ENCODE measurements around the gene PREP.

Gene PREP

GRCh38 chr6:105402939-105403935 lies at the start of gene PREP (continued):
- TF ChIP-seq, protein P1, sequence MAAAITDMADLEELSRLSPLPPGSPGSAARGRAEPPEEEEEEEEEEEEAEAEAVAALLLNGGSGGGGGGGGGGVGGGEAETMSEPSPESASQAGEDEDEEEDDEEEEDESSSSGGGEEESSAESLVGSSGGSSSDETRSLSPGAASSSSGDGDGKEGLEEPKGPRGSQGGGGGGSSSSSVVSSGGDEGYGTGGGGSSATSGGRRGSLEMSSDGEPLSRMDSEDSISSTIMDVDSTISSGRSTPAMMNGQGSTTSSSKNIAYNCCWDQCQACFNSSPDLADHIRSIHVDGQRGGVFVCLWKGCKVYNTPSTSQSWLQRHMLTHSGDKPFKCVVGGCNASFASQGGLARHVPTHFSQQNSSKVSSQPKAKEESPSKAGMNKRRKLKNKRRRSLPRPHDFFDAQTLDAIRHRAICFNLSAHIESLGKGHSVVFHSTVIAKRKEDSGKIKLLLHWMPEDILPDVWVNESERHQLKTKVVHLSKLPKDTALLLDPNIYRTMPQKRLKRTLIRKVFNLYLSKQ (tag by site-specific recombination; IDR thresholded peaks at IDR 0.05; ENCODE audit: borderline replicate concordance): no peak
- TF ChIP-seq ZNF510 (tag by site-specific recombination; IDR thresholded peaks at IDR 0.05; ENCODE audit: insufficient replicate concordance) (peak; percentile 13), ZNF701 (tag by site-specific recombination; IDR thresholded peaks at IDR 0.05) (no peak), ZNF549 (tag by site-specific recombination; IDR thresholded peaks at IDR 0.05) (no peak), ZNF664 (tag by site-specific recombination; IDR thresholded peaks at IDR 0.05) (peak; percentile 52; the same call in 1 of the 2 replicates), SP2 (tag by site-specific recombination; IDR thresholded peaks at IDR 0.05) (no peak), ZBTB21 (tag by site-specific recombination; IDR thresholded peaks at IDR 0.05) (no peak), EGR2 (tag by site-specific recombination; IDR thresholded peaks at IDR 0.05; ENCODE audit: low read depth) (no peak), ZNF311 (tag by site-specific recombination; IDR thresholded peaks at IDR 0.05; ENCODE audit: borderline replicate concordance) (no peak), ZNF600 (tag by site-specific recombination; IDR thresholded peaks at IDR 0.05) (peak; percentile 45; the same call in 1 of the 2 replicates), ZNF623 (tag by site-specific recombination; IDR thresholded peaks at IDR 0.05) (no peak), ZNF777 (tag by site-specific recombination; IDR thresholded peaks at IDR 0.05; ENCODE audit: borderline replicate concordance) (peak; percentile 48; the same call in 1 of the 2 replicates), ZNF670 (tag by site-specific recombination; IDR thresholded peaks at IDR 0.05; ENCODE audit: low read depth) (no peak)

DNA sequence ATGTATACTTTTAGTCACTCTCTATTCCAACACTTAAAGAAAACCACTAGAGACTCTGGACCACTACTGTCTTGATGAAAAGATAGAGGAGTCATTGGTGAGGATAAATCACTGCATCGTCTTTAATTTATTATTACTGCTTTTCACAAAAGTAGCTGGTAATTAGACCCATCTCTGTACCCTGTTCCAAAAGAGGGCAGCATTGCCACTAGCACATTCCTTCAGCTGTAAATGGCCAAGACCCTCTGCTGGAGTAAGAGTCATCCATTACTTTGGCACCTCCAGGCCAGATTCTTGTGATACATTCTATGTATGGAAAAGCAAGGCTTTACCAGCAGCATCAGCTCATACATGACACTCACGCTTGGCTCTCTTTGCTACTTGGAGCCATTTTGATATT lies 49.5 kb upstream of the PREP start:
- no peaks in the 10 kb centered on the region for H3K36me3 ChIP-seq (ENCODE audit: control insufficient read depth in 2 of 2, insufficient read depth in 1 of 2, low read length in 2 of 2)
- H3K4me3 ChIP-seq (ENCODE audit: low read depth, low read length): no peak overlapping the region
- POLR2A ChIA-PET: no interaction called here
- no peak for TF ChIP-seq ZNF513 (tag by site-specific recombination; IDR thresholded peaks at IDR 0.05)
- no peak for TF ChIP-seq TSHZ1 (tag by site-specific recombination; IDR thresholded peaks at IDR 0.05; ENCODE audit: borderline replicate concordance)
- no peak for TF ChIP-seq ZNF335 (tag by site-specific recombination; conservative IDR thresholded peaks at IDR 0.05)
- no peak for TF ChIP-seq ZNF157 (tag by site-specific recombination; IDR thresholded peaks at IDR 0.05)
- TF ChIP-seq ZNF292 (tag by site-specific recombination; IDR thresholded peaks at IDR 0.05; ENCODE audit: borderline replicate concordance, low read depth): no peak
- TF ChIP-seq ZNF707 (tag by site-specific recombination; IDR thresholded peaks at IDR 0.05): no peak
- TF ChIP-seq MEIS1 (CRISPR knock-in tag; IDR thresholded peaks at IDR 0.05; ENCODE audit: borderline replicate concordance): no peak
- no peak for TF ChIP-seq ZNF830 (tag by site-specific recombination; IDR thresholded peaks at IDR 0.05; ENCODE audit: low read depth)
- no peak for TF ChIP-seq PBX3 (CRISPR knock-in tag; IDR thresholded peaks at IDR 0.05)
- TF ChIP-seq ZXDB (tag by site-specific recombination; IDR thresholded peaks at IDR 0.05): no peak
- no peak for TF ChIP-seq ZNF768 (tag by site-specific recombination; IDR thresholded peaks at IDR 0.05)
- no peak for TF ChIP-seq ZNF521 (tag by site-specific recombination; IDR thresholded peaks at IDR 0.05)
- H3K4me1 ChIP-seq (ENCODE audit: control insufficient read depth, insufficient read depth, low read length): no peaks in the 10 kb centered on the region
- CTCF ChIA-PET: interaction anchor here (0.6 to 1.6 kb wide), 4 partner anchors 19 to 171 kb away, joined by 3 to 8 read pairs (median 3); no protein-coding TSS in a partner anchor
- no peaks in the 10 kb centered on the region for H3K9me3 ChIP-seq (ENCODE audit: control insufficient read depth, insufficient read depth, low read depth, low read length)
- H3K27ac ChIP-seq (ENCODE audit: extremely low read depth, low read depth, low read length): no peak overlapping the region
